ENCODE measurements around the gene DCP2.
"Not testable (repeated sequence)": the region's sequence is repeated elsewhere in the genome, so short reads cannot be mapped to it uniquely, and the experiment has no call there.

Gene DCP2

DNA sequence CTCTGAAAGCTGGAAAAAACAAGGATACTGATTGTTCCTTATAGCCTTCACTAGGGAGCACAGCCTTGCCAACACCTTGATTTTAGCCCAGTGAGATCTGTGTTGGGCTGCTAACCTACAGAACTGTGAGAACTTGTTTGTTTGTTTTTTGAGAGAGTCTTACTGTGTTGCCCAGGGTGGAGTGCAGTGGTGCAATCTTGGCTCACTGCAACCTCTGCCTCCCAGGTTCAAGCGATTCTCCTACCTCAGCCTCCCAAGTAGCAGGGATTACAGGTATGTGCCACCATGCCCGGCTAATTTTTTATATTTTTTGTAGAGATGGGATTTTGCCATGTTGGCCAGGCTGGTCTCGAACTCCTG is 13.2 kb upstream of the DCP2 start:
- peak overlapping the region in 1 of 21 experiments; percentile 41 for H3K27ac ChIP-seq

DNA sequence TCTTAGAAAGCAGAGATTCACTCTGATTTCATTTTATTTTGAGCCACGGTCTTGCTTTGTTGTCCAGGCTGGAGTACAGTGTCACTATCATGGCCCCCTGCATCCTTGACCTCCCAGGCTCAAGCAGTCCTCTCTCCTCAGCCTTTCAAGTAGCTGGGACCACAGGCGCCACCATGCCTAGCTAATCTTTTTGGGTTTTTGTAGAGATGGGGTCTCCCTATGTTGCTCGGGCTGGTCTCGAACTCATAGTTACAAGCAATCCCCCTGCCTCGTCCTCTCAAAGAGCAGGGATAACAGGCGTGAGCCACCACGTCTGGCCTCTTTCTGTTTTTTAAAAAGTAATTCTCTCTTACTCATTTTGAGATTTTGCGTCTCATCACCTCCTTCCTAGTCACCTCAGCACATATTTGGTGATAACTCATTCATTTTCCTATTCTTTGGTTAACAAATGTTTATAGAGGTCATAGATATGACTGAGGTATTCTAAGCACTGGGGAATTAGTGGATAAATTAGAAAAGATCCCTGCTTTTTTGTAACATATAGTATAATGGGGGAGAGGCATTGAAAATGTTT is 10.8 kb upstream of the DCP2 start:
- no peak overlapping the region for H3K4me3 ChIP-seq
- no peak overlapping the region for H3K27ac ChIP-seq

More for the DNA sequence above, 13.2 kb upstream of the DCP2 start:
- H3K4me3 ChIP-seq, result not testable (repeated sequence)

- no peak overlapping the region for H3K27ac ChIP-seq
- H3K4me3 ChIP-seq, result no peak overlapping the region
Observed at GRCh38 chr5:112967520-112968083, 9.0 kb upstream of the DCP2 start.

GRCh38 chr5:112968411-112969106 is 8.0 kb upstream of the DCP2 start:
- Histone ChIP-seq H3K27ac (no peak overlapping the region), H3K4me3 (no peak overlapping the region)

- Histone ChIP-seq H3K4me3 (no peak overlapping the region), H3K27ac (no peak overlapping the region)
Observed at GRCh38 chr5:112971276-112971675, 5.3 kb upstream of the DCP2 start.

- H3K27ac ChIP-seq, result no peak overlapping the region
- no peak overlapping the region for H3K4me3 ChIP-seq
Observed at GRCh38 chr5:112973036-112973435, 3.6 kb upstream of the DCP2 start.

DNA sequence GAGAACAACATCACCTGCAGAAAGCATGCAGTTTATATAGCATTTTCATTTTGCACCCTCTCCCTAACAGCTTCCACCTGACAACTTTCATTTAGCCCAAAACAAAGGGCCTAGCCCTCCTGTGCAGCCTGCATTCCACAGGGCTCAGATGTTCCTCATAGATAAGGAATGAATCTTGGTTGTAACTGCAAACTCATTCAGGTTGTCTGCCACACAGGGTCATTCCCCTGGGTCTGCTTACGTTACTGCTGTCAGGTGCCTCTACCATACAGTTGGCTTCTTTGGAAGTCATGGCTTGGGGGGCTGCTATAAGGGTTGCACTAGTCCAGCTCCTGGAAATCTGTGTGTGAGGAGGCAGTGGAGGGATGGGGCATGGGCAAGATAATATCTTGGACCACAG is 2.7 kb upstream of the DCP2 start:
- Histone ChIP-seq H3K4me3 (no peak overlapping the region), H3K27ac (no peak overlapping the region)

DNA sequence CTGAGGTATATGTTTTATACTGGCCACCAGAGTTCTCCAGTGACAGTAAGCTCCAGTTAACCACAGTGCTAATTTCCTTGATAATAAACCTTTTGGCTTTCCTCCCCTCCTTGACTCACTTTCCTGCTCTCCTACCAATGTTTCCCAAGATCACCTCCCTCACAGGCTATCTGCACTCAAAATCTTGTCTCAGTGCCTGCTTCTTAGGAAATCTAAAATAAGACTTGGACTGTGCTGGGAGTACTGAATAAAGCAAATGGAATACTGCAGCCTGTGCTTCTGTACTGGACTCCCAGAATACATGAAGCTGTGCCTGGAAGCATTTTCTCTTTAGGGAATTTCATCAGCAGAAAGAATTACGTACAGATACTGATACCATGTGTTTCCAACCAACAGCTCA is 1.7 kb upstream of the DCP2 start:
- no peak overlapping the region for H3K27ac ChIP-seq

DNA sequence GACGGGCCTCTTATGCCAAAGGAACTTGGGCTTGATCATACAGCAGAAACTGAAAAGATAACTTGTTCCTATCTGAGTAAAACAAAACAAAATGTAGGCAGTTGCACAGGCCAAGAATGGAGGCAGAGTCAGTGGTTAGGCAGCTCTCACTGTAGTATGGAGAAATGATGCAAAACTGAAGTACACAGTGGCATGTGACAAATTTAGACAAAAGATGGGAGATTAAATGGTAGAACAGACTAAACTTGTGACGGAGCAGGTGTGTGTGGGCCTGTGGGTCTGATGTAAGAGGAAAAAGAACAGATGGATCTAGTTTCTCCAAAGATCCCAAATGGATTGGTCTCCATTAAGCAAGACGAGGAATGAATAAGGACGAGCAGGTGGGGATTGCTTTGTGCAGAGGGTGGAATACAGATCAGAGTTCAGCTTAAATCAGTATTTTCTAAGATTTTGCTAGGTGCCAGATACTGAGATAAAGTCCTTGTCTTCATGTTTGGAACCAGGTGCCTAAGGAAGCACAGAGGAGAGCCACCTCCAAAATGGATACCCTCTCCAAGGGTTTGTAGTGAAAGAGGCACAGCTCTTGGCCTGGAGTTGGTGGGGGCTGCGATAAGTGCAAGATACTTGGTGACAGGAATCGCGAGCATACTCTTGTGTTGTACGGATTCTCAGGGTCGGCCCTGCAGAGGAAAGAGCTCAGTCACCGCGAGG is 722 bp upstream of the DCP2 start:
- Histone ChIP-seq H3K27ac (peak overlapping the region in 20 of 21 experiments; percentile 9 to 97 (median 90)), H3K4me3 (peak overlapping the region; percentile 72 to 96 (median 81))

More for the DNA sequence above, 1.7 kb upstream of the DCP2 start:
- no peak overlapping the region for H3K4me3 ChIP-seq

- Histone ChIP-seq H3K4me3 (peak overlapping the region; percentile 72 to 96 (median 81)), H3K27ac (peak overlapping the region; percentile 7 to 97 (median 92))
Observed at GRCh38 chr5:112977440-112977861, 853 bp downstream of the DCP2 start.

DNA sequence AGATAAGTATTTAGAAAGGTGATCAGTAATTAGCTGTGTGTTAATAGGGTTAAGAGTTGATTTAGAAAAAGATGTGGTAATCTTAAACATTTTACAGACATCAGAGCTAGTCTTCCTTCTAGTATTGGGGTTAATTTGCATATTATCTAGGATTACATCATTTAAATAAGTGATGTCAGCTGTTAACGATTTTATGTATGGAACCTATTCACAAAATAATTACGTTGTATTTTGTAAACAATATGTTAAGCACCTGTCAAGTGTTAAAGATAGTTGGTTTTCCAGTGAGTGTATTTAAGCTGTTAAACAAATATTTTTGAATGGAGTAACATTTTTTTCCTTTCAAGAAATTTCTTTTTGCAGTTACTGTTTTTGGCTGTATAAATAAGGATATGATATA is 2.2 kb downstream of the DCP2 start:
- no peak overlapping the region for H3K27ac ChIP-seq
- peak overlapping the region in 1 of 7 experiments; percentile 78 for H3K4me3 ChIP-seq

GRCh38 chr5:112979723-112980122 is 3.1 kb downstream of the DCP2 start:
- Histone ChIP-seq H3K27ac (peak overlapping the region in 1 of 21 experiments; percentile 33), H3K4me3 (no peak overlapping the region)

DNA sequence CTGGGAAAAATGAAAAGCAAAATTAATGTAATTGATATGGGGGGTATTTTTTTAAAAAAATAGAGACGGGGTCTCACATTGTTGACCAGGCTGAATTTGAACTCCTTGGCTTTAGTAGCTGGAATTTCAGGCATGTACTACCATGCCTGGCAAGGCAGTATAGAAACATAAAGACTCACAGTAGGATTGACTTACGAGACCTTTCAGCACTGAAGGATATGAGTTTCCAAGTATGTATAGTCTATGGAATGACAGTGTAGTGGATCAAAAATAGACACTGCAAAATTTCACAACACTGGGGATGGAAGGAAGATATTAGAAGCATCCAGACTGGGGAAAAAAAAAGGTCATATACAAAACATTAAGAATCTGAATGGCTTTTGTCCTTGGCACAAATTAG is 6.8 kb downstream of the DCP2 start:
- Histone ChIP-seq H3K4me3 (no peak overlapping the region), H3K27ac (no peak overlapping the region)

DNA sequence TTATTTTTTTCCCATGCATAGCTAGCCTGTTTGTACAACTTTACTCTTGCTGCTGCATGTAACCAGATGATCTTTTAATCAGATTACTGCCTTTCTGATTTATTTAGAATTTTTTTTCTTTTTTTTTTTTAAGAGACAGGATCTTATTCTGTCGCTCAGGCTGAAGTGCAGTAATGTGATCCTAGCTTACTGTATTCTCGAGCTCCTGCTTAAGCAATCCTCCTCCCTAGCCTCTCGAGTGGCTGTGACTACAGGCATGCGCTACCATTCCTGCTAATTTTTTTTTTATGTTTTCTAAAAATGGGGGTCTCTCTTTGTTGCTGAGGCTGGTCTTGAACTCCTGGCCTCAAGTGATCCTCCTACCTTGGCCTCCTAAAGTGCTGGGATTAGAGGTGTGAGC is 9.6 kb downstream of the DCP2 start:
- Histone ChIP-seq H3K4me3 (no peak overlapping the region), H3K27ac (no peak overlapping the region)

DNA sequence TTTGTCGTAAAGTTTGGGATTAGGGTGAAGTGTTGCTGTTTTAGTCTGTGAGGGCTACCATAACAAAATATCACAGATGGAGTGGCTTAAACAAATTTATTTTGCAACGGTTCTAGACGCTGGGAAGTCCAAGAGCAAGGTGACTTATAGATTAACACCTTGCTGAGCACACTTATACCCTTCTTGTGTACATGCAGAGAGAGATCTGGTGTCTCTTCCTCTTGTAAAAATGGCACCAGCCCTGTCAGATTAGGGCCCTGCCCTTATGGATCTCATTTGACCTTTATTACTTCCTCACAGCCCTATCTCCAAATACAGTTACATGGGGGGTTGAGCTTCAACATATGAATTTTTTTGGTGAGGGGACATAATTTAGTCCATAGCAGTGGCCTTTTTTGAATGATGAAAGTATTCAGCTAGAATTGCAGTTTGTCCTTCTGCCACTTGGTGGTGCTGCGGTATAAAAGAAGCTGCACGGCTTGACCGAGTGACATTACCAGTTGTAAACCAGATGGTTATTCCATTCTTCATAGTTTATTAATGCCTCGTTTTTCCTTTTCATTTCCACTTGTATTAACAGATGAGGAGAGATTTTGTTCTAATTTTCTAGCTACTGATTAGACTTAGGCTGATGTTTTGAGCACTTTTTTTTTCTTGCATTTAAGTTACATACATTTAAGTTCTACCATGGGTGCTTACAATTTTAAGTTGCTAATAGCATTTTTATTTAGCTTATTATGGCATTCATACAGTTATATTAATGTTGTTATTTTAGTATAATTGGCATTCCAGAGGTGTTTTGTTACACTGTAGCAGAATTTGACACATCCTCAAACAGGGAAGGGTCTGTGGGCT is 19.4 kb downstream of the DCP2 start:
- Histone ChIP-seq H3K27ac (peak overlapping the region in 1 of 21 experiments; percentile 30), H3K4me3 (no peak overlapping the region)

DNA sequence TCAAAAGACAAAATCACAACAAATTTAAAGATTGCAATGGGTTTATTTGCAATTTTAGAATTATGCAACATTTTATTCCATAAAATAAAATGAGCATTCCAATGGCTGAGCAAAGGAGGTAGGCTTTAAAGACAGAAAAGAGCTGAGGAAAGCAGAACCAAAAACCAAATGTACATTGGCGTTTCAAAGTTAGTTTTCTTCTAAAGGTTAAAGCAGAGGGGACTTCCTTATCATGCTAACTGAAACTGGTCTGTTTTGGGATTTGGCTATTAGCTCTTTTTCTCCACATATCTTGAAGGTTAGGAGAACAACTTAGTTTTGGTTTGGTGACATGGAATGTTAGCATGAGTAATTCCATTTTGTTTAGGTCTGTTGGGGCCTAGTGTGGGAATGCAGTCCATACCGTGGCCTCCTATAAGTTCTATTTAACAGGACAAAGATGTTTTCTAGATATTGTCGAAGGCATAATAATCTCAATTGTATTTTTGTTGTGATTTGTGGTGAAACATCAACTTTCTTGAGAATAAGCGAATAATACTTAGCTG is 20.3 kb downstream of the DCP2 start:
- Histone ChIP-seq H3K4me3 (no peak overlapping the region), H3K27ac (peak overlapping the region in 1 of 21 experiments; percentile 30)

DNA sequence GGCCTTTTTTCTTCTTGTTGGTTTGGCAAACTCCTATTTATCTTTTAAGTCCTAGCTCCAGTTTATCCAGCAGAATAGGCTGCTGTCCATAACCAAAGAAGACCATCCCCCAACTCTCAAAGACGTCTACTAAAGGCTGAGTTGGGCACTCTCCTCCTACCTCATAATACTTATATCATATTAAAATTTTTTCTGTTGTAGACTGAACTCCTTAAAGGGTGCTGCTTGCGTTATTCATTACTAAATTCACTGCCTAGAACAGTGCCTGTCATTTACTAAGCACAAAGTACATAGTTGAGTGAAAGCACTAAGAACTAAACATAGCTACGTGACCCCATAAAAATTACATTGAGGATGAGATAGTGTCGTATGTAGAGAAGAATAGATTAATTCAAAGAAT is 21.7 kb downstream of the DCP2 start:
- H3K4me3 ChIP-seq, result no peak overlapping the region
- H3K27ac ChIP-seq, result no peak overlapping the region

GRCh38 chr5:113000466-113000865 is 23.9 kb downstream of the DCP2 start:
- H3K27ac ChIP-seq, result no peak overlapping the region

DNA sequence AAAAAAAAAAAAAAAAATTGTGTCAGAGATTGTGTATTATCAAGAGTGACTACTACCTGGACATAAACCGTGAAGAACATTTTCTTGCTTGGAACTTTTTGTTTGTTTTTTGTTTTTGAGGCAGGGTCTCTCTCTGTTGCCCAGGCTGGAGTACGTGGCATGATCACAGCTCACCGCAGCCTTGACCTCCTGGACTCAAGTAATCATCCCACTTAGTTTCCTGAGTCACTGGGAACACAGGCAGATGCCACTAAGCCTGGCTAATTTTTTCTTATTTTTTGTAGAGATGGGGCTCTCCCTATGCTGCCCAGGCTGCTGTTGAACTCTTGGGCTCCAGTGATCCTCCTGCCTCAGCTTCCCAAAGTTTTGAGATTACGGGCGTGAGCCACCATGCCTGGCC is 25.8 kb downstream of the DCP2 start:
- Histone ChIP-seq H3K27ac (no peak overlapping the region), H3K4me3 (no peak overlapping the region)

More at GRCh38 chr5:113000466-113000865, 23.9 kb downstream of the DCP2 start:
- H3K4me3 ChIP-seq, result no peak overlapping the region
